Activated naive CD8-positive, alpha-beta T cell treated with anti-CD3 and anti-CD28 coated beads, Interleukin-2, amount 50 U/mL, for 24 hours (primary cell): ENCODE results near the gene ZNF506.

Source experiments
- ATAC-seq: fragments of 150-1000 bp; cut with Tn5 transposase; one replicate; pipeline ENCODE4 v1.10.0; 2021
- DNase-seq: peaks from one replicate; pipeline ENCODE4 v3.0.0; 2021
- H3K27ac Mint-ChIP-seq: one replicate; pipeline ENCODE4 v1.8.0; 2021; ENCODE audit warnings: mild to moderate bottlenecking, mixed read lengths
- H3K27me3 Mint-ChIP-seq: one replicate; pipeline ENCODE4 v1.8.0; 2021; ENCODE audit warnings: mixed read lengths
- H3K36me3 Mint-ChIP-seq: one replicate; pipeline ENCODE4 v1.8.0; 2021; ENCODE audit warnings: low read depth, mixed read lengths
- H3K4me1 Mint-ChIP-seq: one replicate; pipeline ENCODE4 v1.8.0; 2021; ENCODE audit warnings: mixed read lengths
- H3K4me3 Mint-ChIP-seq: one replicate; pipeline ENCODE4 v1.8.0; 2021; ENCODE audit warnings: mild to moderate bottlenecking, moderate library complexity, mixed read lengths
- H3K9me3 Mint-ChIP-seq: one replicate; pipeline ENCODE4 v1.8.0; 2021; ENCODE audit warnings: mixed read lengths

ZNF506 gene

DNA sequence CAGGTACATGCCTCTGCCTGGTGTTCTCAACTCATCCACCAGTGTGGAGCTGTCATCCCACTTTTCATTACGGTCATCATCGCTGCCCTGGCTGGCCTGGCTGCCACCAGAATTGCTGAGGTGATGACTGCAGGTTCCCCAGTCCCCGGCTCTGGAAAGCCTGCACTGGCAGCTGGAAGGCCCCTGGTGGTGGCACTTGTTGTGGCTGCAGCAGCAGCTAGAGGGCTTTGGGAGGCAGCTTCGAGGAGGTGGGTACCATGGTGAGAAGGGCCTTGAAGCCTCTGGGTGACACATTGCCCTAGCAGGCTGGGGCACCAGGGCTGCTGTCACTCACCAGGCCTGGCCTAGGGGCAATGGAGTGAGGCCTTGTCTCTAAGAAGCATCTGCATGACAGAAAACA is 63.4 kb downstream of the ZNF506 start:
- Mint-ChIP-seq H3K36me3 (no peaks in the 10 kb centered on the region), H3K27me3 (no peaks in the 10 kb centered on the region), H3K4me1 (no peaks in the 10 kb centered on the region), H3K4me3 (no peak overlapping the region), H3K27ac (no peak overlapping the region), H3K9me3 (peaks cover 5% of the 10 kb centered on the region)
- ATAC-seq (no peak), DNase-seq (no peak)

DNA sequence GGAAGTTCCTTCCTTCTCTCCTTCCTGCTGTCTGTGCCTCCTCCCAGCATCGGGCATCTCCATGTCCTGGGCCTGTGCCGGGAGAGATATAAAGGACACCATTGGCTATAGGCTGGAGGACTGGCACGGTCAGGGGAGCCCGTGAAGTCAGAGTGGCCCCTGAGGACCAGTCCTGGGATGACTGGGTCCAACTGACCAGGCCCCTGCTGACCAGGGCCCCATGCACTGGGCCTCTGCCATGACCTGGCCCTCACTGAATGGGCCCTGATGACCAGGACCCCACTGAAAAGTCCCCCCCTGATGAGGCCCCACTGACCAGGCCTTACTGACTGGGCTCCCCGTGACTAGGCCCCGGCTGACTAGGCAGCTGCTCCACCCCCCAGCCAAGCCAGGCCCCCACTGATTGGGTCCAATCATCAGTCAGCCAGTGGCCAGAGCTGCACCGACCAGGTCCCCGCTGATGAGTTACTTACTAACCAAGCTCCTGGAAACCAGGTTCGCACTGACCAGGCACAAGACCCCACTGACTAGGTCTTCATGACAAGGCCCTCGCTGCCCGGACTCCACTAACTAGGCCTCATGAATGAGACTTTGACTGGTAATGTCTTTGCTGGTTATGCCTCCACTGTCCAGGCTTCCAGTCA is 68.7 kb downstream of the ZNF506 start:
- no peak overlapping the region for H3K27ac Mint-ChIP-seq
- H3K4me3 Mint-ChIP-seq = no peak overlapping the region
- H3K9me3 Mint-ChIP-seq = peaks cover 5% of the 10 kb centered on the region
- ATAC-seq = no peak
- H3K4me1 Mint-ChIP-seq = no peaks in the 10 kb centered on the region
- H3K36me3 Mint-ChIP-seq = no peaks in the 10 kb centered on the region
- no peaks in the 10 kb centered on the region for H3K27me3 Mint-ChIP-seq
- no peak for DNase-seq

DNA sequence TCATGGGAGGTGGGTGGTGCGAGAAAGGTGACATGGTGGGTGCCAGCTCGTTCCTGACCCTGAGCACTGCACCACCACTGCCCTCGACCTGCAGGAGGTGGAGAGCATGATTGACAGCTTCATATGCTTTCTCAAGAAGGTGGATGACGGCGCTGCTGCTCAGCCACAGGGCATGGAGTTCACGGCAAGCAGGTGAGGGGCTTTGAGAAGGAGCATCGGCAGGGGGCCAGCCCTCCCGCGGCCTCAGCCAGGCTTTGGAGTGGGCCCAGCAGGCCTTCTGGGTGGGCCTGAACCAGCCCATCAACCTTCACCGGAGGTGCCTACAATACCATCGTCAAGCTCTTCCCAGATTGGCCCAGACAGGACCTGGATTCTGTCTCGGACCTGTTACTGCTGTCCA is 69.7 kb downstream of the ZNF506 start:
- ATAC-seq = no peak
- Mint-ChIP-seq H3K27ac (no peak overlapping the region), H3K36me3 (no peaks in the 10 kb centered on the region), H3K9me3 (no peaks in the 10 kb centered on the region), H3K4me1 (no peaks in the 10 kb centered on the region), H3K4me3 (no peak overlapping the region), H3K27me3 (no peaks in the 10 kb centered on the region)
- DNase-seq = no peak

DNA sequence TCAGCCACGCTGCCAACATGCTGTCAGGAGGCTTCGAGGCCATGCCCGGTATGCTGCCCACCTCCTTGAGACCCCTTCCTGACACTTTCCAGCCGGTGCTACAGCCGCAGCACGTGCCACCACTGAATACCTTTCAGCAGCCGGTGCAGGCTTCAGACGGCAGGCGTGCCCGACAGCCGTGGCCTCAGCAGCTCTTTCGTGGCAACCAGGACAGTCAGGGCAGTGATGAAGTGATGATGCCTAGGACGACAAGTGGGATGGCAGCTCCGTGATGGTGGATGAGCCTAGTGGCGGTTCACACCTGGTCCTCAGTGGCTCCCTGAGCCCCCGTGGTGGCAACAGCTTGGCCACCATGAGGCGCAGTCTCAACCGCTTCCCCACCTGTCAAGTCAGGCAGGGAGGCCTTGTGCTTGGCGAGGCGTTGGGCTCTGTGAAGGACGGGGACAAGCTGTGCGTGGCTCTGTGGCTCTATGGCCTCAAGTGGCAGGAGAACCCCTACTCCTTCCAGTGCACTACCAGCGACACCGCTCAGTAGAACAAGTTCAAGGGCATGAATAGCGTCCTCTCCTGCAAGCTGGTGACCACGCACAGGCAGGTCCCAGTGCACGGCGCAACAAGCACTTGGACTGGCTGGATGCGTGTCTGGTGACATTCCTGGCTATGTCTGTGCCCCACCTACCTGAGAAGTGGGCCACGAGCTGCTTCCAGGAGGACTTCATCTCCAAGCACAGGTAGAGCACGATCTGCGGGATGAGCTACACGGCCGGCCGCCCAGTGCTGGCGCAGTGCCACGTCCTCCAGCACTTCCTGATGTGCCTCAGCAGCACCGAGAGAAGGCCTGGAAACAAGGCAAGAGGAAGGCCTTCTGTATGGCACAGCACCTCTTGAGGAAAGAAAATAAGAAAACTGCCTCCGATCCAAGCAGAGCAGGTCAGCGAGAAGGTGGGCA is 70.4 kb downstream of the ZNF506 start:
- H3K36me3 Mint-ChIP-seq = no peaks in the 10 kb centered on the region
- no peaks in the 10 kb centered on the region for H3K4me1 Mint-ChIP-seq
- no peaks in the 10 kb centered on the region for H3K27me3 Mint-ChIP-seq
- no peak overlapping the region for H3K4me3 Mint-ChIP-seq
- ATAC-seq = no peak
- H3K27ac Mint-ChIP-seq = no peak overlapping the region
- no peaks in the 10 kb centered on the region for H3K9me3 Mint-ChIP-seq
- no peak for DNase-seq

DNA sequence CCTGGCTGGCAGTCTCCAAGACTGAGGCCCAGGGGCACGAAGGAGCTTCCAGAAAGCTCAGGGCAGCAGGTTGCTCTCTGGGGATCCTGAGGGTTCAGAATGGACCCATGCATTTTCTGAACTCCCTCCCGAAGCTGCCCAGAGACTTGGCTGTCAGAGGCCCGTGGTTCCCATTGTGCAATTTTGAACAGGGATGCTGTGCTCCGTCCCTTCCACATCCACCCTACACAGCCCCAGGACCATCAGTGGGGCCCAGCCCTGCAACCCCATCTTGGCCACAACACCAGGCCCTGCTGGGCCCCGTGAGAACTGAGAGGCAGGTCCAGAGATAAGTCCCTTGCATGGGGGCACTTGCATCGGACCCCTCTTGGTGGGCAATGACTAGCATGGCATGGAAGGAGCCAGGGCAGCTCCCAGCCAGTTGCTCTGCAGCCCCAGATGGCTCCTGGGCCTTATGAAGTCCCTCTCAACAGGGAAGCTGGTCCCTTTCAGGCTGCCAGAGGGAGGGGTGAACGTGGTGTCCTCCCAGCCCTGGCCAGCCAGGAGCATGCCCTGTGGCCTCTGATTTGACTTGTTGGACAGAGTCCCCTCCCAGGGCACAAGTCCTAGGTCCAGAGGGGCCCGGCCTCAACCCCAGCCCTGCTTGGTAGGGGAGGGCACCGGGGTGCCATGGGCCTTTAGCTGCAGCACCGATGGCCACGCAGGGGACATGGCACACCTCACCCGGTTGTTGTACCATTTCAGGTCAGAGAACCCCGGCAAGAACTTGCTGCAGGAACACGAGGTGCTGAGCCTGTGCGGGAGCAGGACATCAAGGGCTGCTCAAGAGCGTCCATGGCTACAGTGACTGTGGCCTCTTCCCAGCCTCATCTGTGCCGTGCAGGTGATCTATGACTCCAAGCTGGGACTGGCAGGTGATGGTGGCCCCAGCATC is 71.4 kb downstream of the ZNF506 start:
- H3K36me3 Mint-ChIP-seq = no peaks in the 10 kb centered on the region
- H3K4me3 Mint-ChIP-seq = no peak overlapping the region
- no peaks in the 10 kb centered on the region for H3K4me1 Mint-ChIP-seq
- no peak for DNase-seq
- H3K9me3 Mint-ChIP-seq = no peaks in the 10 kb centered on the region
- no peak overlapping the region for H3K27ac Mint-ChIP-seq
- ATAC-seq = no peak
- H3K27me3 Mint-ChIP-seq = no peaks in the 10 kb centered on the region

DNA sequence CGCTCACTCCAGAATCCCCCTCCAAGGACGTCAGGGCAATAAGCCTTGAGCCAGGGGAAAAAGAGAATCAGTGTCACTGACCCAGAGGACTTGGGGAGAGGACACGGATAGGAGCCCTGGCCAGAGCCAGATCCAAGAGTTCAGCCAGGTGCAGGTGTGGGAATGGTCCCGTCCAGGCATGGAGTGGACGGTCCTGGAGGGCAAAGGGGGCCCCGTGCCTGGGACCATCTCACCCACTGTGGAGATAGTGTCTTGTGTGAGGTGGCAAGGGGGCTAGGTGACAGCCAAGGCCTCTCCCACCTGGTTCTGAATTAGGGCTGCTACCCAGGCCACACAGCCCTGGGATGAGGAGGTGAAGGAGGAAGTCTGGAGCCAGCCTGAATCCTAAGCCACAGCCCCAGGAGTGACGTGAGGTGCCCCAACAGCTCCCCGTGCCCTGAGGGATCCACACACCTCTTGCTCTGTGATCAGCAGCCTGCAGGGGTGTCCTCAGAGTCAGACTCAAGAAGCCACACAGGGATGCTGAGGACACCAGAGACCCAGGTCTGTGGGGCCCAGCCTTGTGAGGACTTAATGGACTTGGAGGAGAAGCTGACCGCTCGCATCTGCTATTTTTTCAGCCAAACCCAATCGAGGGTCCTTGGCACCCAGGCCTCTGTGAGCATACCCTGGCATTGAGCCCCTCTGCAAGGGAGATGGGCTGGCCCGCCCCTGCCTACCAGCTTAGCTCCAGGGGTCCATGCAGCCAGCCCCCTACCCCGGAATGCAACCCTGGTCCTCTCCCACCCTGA is 72.2 kb downstream of the ZNF506 start:
- Mint-ChIP-seq H3K4me1 (no peaks in the 10 kb centered on the region), H3K36me3 (no peaks in the 10 kb centered on the region), H3K27me3 (no peaks in the 10 kb centered on the region), H3K4me3 (no peak overlapping the region), H3K27ac (no peak overlapping the region), H3K9me3 (no peaks in the 10 kb centered on the region)
- DNase-seq (no peak), ATAC-seq (no peak)

DNA sequence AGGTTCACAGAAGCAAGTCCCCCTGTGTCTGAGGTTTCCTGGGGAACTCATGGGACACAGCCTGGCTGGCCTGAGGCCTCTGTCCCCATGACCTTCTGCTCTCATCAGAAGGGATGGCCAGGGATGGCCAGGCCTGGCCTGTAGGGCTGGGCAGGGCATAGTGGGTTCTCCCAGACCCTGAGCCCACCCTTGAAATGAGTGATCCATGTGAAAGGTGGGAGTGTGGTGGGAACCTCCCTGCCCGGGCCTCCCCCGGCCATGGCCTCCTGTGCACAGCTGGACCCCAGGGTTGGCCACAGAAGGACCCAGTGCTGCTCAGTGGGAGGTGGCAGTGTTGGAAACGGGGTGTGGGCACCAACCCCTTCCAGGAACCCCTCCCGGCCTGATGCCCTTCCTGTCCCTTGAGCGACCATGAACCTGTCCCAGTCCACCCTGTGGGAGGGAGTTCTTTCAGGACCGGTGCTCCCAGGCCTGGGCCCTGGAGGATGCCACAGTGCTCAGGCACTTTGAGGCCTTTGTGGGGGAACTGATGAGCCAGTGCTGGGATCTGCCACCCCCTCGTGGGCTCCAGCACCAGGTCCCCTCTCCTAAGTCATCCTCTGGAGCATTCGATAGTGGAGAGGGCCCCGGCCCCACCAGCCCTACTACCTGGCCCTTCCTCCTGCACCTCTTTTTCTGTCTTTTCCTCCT is 73.2 kb downstream of the ZNF506 start:
- Mint-ChIP-seq H3K36me3 (no peaks in the 10 kb centered on the region), H3K4me3 (no peak overlapping the region), H3K27ac (no peak overlapping the region), H3K4me1 (no peaks in the 10 kb centered on the region), H3K27me3 (no peaks in the 10 kb centered on the region), H3K9me3 (no peaks in the 10 kb centered on the region)
- no peak for DNase-seq
- ATAC-seq = no peak

DNA sequence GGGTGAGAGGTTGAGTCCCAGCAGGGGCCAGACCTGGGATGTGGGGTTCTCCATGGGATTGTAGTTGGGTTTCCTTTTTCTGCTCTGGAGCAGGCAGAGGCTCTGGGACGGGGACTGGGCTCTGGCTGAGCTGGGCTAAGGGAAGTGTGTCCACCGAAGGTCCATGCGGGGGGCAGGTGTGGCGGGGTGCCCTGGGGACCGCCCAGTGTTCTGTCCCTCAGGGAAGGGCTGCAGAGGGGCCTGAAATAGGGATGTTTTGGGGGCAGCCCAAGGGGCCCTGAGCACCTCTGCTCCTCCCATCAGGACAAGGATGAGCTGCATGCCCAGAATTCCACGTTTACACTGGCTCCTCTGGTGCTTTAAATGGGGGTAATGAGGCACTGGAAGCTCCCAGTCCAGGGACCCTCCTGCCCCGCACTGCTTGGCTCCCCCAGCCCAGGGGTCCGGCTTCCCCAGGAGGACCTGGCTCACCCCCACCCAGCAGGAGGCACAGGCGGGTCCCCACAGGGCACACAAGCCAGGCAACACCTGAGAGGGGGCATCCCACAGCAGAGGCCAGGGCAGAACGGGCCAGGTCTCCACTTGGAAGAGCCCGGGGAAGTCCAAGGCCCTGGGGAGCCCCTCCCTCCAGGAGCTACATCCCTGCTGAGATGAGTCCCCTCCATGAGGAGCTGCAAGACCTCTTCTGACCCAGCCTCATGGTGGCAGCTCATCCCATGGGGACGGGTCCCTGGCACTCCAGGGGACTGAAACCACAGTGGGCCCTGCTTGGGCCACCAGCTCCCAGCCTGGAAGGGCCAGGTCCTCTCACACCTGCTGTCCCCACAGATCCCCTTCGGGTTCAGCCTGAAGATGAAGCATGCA is 74.0 kb downstream of the ZNF506 start:
- Mint-ChIP-seq H3K27me3 (no peaks in the 10 kb centered on the region), H3K9me3 (no peaks in the 10 kb centered on the region), H3K4me1 (no peaks in the 10 kb centered on the region), H3K36me3 (no peaks in the 10 kb centered on the region), H3K4me3 (no peak overlapping the region), H3K27ac (no peak overlapping the region)
- ATAC-seq (no peak), DNase-seq (no peak)

DNA sequence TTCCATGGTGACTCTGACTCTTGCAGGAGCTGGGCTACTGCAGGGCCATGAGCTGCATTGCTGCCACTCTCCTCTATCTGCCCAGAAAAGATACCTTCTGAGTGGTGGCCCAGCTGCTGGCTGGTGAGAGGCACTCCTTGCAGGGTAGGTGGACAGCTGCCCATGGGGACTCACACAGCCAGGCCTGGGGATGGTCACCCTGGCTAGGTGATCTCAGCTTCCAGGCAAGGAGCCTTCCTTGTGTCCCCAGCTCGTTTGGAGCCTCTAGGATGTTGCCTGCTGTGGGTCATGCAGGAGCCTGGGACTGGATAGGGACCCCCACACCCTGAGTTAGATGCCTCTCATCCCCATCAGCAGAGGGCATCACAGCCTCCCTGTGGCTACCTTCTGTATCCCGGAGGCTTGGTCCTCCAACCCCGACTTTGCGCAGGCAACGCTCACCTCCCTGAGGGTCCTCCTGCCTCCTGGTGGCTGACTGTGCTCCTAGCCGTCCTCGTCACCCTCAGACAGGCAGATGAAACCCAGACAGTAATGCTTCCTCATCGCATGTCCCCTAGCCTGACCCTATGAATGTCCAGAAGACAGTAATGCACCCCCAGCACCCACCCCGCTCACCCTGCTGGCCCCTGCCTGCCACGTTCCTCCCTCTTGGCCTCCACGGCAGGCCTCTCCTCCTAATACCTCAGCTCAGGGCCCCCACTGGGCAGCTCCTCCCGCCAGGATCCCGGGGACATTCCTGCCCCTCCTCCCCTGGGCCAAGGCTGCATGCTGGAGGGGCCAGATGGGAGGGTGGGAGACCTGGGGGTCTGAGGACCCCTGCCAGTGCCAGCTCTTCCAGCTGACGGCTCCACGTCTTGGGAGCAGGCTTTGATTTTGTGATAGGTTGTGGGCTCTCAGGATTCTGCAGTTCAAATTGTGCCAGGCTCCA is 75.0 kb downstream of the ZNF506 start:
- DNase-seq (no peak), ATAC-seq (no peak)
- Mint-ChIP-seq H3K9me3 (no peaks in the 10 kb centered on the region), H3K27me3 (no peaks in the 10 kb centered on the region), H3K4me1 (no peaks in the 10 kb centered on the region), H3K36me3 (no peaks in the 10 kb centered on the region), H3K27ac (no peak overlapping the region), H3K4me3 (no peak overlapping the region)

DNA sequence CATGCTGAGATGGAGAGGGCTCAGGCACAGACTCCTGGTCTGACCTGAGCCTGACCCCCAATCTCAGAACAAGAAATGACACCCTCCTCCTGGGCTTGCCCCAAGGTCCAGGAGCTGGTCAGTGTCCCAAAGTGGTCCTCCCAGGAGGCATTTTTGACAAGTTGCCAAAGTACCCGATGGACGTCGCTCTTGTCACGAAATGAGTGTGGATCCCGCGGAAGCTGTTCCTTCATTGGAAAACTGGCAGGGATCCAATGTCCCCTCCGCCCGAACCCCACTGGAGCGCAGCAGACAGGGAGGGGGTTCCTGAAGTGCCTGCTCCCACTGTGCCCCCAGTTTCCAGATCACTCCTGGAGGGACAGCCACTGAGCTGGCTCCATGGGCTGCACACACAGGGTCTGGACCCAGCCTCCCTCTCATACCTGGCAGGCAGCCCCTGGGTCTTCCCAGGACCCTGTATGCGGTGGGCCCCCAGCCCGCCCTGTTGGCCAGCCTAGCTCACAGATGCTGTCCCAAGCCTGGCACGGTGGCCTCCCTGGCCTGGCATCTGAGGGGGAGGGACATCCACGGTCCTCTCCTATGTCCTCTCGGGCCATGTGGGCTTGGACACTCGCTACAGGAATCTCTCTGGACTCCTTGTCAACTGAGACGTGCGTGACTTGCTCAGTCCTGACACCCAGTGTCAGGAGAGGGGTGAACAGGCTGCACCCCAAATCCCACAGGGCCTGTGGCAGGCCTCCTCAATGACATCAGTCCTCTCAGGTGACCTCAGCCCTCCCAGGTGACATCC is 75.9 kb downstream of the ZNF506 start:
- no peaks in the 10 kb centered on the region for H3K9me3 Mint-ChIP-seq
- H3K27me3 Mint-ChIP-seq = no peaks in the 10 kb centered on the region
- H3K4me1 Mint-ChIP-seq = no peaks in the 10 kb centered on the region
- H3K36me3 Mint-ChIP-seq = no peaks in the 10 kb centered on the region
- H3K4me3 Mint-ChIP-seq = no peak overlapping the region
- ATAC-seq = no peak
- H3K27ac Mint-ChIP-seq = no peak overlapping the region
- DNase-seq = no peak

DNA sequence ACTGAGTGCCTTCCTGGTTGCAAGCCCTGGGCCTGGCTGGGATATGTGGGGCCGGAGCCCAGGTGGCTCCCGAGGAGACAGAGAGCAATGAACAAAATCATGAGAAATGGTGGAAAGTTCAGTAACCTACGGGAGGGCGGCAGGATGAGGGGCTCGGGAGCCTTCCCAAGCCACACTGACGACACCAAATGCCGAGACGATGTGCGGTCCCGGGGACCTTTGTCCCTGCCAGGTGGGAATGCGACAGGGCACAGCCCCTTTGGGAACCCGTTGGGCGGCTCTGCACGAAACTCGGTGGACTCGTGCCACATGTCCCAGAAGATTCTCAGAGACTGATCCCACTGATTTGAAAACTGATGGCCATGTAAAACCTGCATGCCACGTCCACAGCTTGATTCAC is 76.9 kb downstream of the ZNF506 start:
- no peaks in the 10 kb centered on the region for H3K36me3 Mint-ChIP-seq
- no peaks in the 10 kb centered on the region for H3K4me1 Mint-ChIP-seq
- H3K27me3 Mint-ChIP-seq = no peaks in the 10 kb centered on the region
- no peaks in the 10 kb centered on the region for H3K9me3 Mint-ChIP-seq
- DNase-seq (no peak), ATAC-seq (no peak)
- no peak overlapping the region for H3K4me3 Mint-ChIP-seq
- no peak overlapping the region for H3K27ac Mint-ChIP-seq
